Right lung (tissue), 5 donors: ENCODE results near the gene COG2. TPM values are rescaled to one million over a fixed set of nuclear protein-coding genes. Genes with fewer than 3 reads are reported as not detected.

Experiments
- DNase-seq, 2 donors: peaks; one replicate each; pipeline ENCODE4 v3.0.0-alpha.2; 2013
- polyA plus RNA-seq, 5 donors: library from polyadenylated mRNA; unstranded; fragments of 120-200 nt; gene quantifications; one replicate each; pipeline versions ENCODE4 v1.2.1 to v1.2.3, GENCODE V29; 2013; ENCODE audit warnings: inconsistent platforms in 1 of 5, low replicate concordance in 1 of 5; ENCODE audit not compliant: insufficient read length in 5 of 5, insufficient read depth in 1 of 5

The COG2 gene
- polyA plus RNA-seq, 5 donors: 27.2 to 31.3 (median 29.4) TPM

- no peak for DNase-seq
Measured at GRCh38 chr1:230699716-230700115, 57.4 kb downstream of the COG2 start.

DNA sequence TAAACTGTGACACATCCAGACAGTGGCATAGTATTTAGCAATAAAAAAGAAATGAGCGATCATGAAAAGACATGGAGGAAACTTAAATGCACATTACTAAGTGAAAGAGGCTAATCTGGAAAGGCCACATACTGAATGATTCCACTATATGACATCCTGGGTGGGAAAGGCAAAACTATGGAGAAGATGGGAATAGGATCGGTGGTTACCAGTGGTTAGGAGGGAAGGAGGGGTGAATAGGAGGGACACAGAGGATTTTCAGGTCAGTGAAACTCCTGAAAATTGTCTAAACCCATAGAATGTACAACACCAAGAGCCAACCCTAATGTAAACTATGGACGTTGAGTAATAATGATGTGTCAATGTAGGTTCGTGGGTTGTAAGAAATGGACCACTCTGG is 57.9 kb downstream of the COG2 start:
- no peak for DNase-seq

DNA sequence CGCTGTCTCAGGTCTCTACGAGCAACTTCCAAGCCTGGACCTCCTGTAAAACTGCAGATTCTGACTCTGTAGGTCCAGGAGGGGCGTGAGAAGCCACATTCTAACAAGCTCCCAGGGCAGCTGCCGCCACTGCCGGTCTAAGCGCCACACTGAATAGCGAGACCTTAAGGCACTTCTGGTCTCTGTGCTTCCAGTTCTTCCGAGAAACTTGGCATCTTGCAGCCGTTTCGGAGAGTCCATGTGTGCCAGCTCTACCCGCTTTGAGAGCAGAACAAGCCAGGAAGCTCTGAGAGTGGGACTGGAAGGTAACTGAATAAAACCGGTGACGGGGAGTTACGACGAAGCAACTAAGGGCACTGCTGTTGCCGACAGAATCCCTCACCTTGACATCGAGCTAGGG is 59.2 kb downstream of the COG2 start:
- no peak for DNase-seq

- no peak for DNase-seq
Measured at GRCh38 chr1:230701895-230702768, 59.9 kb downstream of the COG2 start.

DNA sequence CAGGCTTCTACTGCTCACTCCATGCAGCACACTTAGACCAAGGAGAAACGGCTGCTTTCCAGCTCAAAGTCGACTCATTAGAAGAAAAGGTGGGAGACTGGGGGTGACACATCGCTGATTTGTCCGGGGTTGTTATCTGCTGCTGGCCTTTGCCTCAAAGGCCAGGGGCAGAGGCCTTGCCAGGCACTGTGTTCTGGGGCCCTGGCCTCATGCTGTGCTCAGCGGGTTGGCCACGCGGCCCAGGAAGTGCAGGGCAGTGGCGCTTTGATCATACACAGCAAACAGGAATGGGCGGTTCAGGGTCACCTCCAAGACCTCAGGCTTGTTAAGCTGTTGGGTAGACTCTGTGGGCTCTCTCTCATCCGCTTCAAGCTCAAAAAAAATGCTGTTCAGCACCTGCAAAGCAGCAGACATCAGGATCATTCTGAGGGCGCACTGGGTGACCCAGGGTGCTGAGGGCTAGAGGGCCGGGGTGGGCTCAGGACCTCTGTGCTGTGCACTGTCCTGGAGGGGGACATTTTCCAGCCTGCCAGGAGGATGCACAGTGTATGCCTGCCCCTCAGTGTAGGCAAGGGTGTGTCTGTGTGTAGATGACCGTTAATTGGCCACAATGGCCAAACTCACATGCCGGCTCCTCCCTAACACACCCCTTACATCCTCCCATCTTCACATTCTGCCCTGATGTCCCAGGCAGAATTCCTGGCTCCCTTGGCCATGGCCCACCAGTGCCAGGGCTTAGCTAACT is 60.8 kb downstream of the COG2 start:
- DNase-seq: no peak

- no peak for DNase-seq
Measured at GRCh38 chr1:230703679-230704385, 61.6 kb downstream of the COG2 start.

DNA sequence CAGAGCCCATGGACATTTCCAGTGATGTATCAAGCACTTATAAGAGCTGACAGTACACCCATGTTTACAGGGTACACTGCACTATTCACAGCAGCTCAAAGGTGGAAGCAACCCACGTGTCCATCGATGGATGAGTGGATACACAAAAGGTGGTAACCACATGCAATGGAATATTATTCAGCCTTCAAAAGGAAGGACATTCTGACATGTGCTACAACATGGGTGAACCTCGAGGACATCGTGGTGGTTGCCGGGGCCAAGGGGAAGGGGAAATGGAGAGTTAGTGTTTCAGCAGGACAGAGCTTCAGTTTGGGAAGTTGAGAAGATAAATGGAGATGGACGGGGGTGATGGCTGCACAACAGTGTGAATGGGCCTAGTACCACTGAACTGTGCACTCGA is 62.5 kb downstream of the COG2 start:
- no peak for DNase-seq

GRCh38 chr1:230705289-230706019 is 63.2 kb downstream of the COG2 start:
- no peak for DNase-seq

DNA sequence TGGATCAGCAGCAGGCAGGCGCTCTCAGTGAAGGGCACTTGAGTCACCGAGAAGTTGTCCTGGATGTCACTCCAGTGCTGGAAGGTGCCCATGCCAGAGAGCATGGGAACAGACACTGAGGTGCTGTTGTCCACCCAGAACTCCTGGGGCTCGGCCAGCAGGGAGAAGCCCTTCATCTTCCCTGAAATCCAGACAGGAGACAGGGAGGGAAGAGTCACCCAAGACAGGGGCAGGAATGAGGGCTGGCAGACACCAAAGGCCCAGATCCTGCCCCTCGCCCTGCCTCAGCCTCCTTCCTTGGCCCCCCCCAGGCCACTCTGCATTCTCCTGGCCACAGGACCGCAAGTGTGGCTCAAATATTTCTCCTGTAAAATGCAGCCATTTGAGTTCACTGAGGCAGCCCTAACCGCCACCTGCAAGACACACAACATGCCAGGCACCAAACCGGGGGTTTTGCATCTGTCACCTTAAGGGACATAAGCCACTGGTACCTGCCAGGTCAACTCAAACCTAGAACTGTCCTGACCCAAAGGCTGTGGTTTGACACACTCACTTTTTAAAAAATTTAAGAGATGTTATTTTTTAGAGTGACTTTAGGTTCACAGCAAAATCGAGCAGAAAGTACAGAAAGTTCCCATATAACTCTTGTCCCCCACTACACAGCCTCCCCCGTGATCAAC is 63.9 kb downstream of the COG2 start:
- DNase-seq: no peak

DNA sequence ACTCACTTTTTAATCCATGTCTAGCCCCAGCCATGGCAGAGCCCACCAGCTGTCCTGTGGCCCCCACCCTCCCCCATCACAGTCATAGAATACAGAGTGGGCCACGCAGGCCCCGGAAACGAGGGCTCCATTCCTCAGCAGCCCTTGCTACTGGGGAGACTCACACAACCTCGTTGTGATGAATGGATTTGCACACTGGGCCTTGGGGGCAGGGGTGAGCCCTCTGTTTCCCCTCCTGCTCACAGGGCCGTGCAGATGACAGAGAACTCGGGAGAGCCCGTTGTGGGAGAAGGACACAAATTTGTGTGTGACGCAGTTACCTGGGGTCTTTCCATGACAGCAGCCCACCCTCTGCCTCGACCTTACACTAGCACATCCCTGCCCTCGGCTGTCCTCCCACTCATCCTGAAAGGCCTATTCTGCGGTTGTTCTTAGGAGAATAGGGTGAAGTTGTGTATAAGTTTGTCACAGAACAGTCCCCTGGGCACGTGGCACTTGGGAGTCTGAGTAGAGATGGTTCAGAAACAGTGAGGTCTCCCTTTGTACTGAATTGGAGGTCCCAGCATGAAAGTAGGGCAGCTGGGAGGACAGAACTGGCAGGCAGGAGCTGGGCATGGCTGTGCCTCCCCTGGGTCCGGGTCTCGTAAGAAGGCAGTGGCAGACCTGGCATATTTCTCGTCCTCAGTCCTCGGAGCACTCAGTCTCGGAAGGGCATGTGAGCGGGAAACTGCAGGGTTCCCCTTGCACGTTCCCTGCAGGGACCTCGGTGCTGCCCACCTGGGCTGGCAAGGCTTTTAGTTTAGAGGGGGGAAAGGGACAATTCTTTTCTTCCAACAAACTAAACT is 64.8 kb downstream of the COG2 start:
- no peak for DNase-seq

DNA sequence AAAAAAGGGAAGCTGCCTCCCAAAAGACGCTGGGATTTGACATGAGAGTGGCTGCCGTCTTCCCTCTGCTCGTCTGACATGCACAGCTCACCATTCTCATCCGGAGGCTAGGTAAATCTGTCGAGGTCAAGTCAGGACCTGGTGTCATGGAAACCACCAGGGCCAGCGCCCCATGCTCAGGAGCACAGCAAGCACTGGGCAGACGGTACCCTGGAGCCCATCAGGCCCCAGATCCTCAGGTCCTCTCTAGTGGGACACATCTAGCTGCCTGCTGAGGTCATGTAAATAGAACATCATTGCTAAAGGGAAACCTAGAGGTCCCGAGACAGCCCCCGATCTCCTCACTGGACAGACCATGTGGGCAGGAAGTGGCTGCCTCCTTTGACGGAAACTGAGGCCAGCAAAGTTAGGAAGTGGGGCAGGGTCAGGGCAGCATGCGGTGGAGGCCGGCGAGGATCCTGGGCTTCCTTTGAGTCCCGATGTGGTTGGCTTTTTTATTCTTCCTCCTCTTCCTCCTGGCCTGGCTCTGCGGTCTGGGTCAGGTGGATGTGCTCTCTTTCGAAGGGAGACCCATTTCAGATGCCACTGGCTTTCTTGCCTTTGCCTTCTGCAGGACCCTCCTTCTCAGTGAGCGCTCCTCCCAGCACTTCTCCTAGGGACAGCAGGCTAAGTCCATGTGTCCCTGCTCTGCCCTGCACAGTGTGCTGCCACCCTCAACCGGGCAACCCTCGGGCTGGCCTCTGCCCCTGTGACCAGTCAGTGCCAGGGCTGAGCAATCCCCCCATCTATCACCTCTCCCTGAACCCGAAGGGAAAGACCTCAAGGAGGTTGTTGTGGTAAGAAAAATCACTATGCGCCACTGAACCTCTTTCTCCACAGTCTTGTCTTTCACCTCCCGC is 65.7 kb downstream of the COG2 start:
- no peak for DNase-seq

GRCh38 chr1:230708631-230709580 is 66.6 kb downstream of the COG2 start:
- no peak for DNase-seq

DNA sequence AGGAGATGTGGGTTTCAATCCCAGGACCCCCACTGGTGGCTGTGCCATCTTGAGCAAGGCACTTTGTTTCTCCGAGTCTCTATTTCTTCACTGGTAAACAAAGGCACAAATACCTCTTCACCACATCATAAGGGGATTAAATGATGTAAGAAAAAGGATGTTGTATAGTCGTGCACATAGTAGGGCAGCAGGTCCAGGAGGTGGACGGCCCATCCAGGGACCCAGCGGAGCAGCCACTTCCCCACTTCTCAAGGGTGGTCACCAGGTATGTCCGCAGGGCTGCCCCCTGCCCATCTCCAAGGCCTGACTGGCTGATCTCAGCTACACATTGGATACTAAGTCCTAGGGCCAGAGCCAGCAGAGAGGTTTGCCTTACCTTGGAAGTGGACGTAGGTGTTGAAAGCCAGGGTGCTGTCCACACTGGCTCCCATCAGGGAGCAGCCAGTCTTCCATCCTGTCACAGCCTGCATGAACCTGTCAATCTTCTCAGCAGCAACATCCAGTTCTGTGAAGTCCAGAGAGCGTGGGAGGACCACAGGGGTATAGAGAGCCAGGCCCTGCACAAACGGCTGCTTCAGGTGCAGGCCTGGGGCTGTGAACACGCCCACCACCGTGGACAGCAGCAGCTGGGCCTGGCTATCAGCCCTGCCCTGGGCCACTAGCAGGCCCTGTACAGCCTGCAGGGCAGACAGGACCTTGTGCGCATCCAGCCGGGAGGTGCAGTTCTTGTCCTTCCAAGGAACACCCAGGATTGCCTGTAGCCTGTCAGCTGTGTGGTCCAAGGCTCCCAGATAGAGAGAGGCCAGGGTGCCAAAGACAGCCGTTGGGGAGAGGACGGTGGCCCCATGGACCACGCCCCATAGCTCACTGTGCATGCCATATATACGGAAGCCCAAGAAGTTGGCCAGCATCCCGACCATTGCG is 67.6 kb downstream of the COG2 start:
- no peak for DNase-seq

- DNase-seq: no peak
Measured at GRCh38 chr1:230710543-230710904, 68.2 kb downstream of the COG2 start.

GRCh38 chr1:230711245-230711644 is 69.0 kb downstream of the COG2 start:
- no peak for DNase-seq

- no peak for DNase-seq
Measured at GRCh38 chr1:230712470-230712942, 70.2 kb downstream of the COG2 start.

- no peak for DNase-seq
Measured at GRCh38 chr1:230713138-230713537, 70.9 kb downstream of the COG2 start.
